Stimulated activated CD4-positive, alpha-beta T cell treated with anti-CD3 and anti-CD28 coated beads, TNF-alpha, amount 100 ng/mL, for 24 hours (primary cell): ENCODE data around the gene ARHGAP11A.

Experiments
- DNase-seq, 3 experiments: peaks; one replicate each; pipeline ENCODE4 v3.0.0-alpha.2; 2020; ENCODE audit warnings: low read depth in 3 of 3

The ARHGAP11A gene

GRCh38 chr15:32685576-32685975 is 70.3 kb downstream of the ARHGAP11A start:
- no peak for DNase-seq

- DNase-seq, result no peak
Measured at GRCh38 chr15:32687556-32687955, 72.3 kb downstream of the ARHGAP11A start.

GRCh38 chr15:32688151-32688639 is 72.9 kb downstream of the ARHGAP11A start:
- DNase-seq, result no peak
